A549 (cell line): Measurements from ENCODE around the gene IL4.

Source experiments
- CTCF ChIP-seq: fragments of >200 bp; sonication (Bioruptor Twin); formaldehyde crosslinking; IDR thresholded peaks from 3 replicates; pipeline ENCODE4 v1.5.1; 2016
- JUNB ChIP-seq: fragments of >200 bp; sonication (Bioruptor Twin); formaldehyde crosslinking; IDR thresholded peaks from 2 replicates; pipeline ENCODE4 v1.6.1; 2016
- MYC ChIP-seq: IDR thresholded peaks from 2 replicates; pipeline ENCODE4 v1.6.1; 2012; ENCODE audit warnings: mild to moderate bottlenecking, inconsistent platforms, low read length, improper control_type of control experiment, borderline replicate concordance
- USF2 ChIP-seq: fragments of 450-650 bp; IDR thresholded peaks from 2 replicates; pipeline ENCODE4 v1.6.1; 2014; ENCODE audit warnings: antibody characterized with exemption
- TF ChIP-seq, protein P1 (sequence below): IDR thresholded peaks from 2 replicates; pipeline ENCODE4 v1.6.1; 2012
- TF ChIP-seq, protein P2 (sequence below): fragments of 150-350 bp; IDR thresholded peaks from 2 replicates; pipeline ENCODE4 v1.6.1; 2014; ENCODE audit warnings: low read depth, mild to moderate bottlenecking, low read length
- TF ChIP-seq, protein P3 (sequence below): IDR thresholded peaks from 2 replicates; pipeline ENCODE4 v1.6.1; 2012

- TF ChIP-seq, protein P1, sequence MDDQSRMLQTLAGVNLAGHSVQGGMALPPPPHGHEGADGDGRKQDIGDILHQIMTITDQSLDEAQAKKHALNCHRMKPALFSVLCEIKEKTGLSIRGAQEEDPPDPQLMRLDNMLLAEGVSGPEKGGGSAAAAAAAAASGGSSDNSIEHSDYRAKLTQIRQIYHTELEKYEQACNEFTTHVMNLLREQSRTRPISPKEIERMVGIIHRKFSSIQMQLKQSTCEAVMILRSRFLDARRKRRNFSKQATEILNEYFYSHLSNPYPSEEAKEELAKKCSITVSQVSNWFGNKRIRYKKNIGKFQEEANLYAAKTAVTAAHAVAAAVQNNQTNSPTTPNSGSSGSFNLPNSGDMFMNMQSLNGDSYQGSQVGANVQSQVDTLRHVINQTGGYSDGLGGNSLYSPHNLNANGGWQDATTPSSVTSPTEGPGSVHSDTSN, result no peak
- TF ChIP-seq CTCF (no peak), JUNB (no peak), USF2 (no peak), MYC (no peak)
- TF ChIP-seq, protein P2, sequence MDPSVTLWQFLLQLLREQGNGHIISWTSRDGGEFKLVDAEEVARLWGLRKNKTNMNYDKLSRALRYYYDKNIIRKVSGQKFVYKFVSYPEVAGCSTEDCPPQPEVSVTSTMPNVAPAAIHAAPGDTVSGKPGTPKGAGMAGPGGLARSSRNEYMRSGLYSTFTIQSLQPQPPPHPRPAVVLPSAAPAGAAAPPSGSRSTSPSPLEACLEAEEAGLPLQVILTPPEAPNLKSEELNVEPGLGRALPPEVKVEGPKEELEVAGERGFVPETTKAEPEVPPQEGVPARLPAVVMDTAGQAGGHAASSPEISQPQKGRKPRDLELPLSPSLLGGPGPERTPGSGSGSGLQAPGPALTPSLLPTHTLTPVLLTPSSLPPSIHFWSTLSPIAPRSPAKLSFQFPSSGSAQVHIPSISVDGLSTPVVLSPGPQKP, result no peak
- TF ChIP-seq, protein P3, sequence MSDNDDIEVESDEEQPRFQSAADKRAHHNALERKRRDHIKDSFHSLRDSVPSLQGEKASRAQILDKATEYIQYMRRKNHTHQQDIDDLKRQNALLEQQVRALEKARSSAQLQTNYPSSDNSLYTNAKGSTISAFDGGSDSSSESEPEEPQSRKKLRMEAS, result no peak
These were observed 6.5 kb upstream of the IL4 start for GRCh38 chr5:132667309-132667708.
